Activated naive CD4-positive, alpha-beta T cell treated with anti-CD3 and anti-CD28 coated beads, Interleukin-2, amount 50 U/mL, for 16 hours (primary cell): ENCODE measurements around the gene BAIAP2.

Experiments used
- DNase-seq: peaks from one replicate; pipeline ENCODE4 v3.0.0-alpha.2; 2020

BAIAP2 gene

DNA sequence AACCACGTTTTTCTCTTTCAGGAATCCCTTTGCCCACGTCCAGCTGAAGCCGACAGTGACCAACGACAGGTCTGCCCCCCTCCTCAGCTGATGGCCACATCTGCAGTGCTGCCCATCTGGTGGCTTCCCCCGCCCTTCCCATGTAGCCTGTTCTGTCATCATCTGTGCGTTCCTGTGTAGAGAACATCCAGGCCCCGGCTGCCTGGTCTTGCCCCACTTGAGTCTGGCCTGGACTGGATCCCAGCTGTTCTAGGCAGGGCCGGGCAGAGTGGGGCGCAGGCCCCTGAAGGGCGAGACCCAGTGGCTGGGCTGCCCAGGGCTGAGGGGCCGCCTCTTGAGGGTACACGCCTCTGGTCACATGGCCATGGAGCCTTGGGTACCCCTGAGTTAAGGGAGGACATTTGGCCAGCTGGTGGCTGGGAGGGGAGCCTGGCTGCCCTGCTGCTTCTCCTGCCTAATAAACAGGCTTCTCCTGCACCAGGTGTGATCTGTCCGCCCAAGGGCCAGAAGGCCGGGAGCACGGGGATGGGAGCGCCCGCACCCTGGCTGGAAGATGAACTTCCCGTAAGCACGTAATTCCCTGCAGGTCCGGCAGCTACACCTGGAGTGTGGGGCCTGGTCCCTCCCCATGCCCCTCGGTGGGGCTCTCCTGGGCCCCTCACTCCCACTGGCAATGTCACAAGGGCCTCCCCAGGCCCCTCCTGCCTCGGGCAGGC, 81.0 kb downstream of the BAIAP2 start:
- no peak for DNase-seq

DNA sequence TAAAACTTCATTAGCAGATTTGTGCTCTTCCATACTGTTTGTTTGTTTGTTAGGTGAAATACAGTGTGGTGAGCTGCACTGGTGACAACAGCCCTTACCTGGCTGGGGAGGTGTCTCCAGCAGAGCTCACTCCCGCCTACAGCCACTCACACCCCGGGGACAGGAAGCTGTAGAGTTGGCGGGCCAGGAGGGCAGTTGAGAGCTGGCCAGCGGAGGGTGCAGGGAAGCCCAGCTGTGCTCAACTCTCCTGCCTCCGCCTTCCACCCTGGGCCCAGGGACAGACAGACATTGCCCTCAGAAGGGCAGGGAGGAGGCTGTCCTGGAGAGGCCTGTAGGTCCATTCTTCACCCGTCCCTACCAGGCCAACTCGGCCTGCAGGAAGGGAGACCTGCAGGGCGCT, 81.8 kb downstream of the BAIAP2 start:
- no peak for DNase-seq

DNA sequence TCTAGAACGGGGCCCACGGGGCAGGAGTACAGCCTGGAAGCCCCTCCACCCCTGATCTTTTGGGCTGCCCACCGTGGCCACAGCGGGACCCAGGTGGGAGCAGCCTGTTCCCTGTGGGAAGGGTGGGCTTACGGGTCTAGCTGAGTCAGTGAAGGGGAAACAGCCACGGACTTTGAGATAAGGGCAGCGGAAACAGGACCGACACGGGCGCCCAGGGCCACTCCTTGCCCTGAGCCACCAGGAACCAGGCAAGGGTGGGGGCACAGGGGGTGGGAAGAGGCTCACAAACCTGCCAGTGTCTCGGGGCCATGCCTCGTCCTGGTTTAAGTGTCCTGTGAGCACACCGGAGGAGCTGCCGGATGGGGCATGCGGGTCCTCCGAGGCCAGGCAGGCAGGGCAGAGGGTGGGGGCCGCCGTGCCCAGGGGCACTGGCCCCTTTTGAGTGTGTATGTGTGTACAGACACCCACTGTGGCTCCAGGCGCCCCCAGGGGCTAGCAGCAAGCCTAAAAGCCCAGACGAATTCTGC, 82.8 kb downstream of the BAIAP2 start:
- no peak for DNase-seq

DNA sequence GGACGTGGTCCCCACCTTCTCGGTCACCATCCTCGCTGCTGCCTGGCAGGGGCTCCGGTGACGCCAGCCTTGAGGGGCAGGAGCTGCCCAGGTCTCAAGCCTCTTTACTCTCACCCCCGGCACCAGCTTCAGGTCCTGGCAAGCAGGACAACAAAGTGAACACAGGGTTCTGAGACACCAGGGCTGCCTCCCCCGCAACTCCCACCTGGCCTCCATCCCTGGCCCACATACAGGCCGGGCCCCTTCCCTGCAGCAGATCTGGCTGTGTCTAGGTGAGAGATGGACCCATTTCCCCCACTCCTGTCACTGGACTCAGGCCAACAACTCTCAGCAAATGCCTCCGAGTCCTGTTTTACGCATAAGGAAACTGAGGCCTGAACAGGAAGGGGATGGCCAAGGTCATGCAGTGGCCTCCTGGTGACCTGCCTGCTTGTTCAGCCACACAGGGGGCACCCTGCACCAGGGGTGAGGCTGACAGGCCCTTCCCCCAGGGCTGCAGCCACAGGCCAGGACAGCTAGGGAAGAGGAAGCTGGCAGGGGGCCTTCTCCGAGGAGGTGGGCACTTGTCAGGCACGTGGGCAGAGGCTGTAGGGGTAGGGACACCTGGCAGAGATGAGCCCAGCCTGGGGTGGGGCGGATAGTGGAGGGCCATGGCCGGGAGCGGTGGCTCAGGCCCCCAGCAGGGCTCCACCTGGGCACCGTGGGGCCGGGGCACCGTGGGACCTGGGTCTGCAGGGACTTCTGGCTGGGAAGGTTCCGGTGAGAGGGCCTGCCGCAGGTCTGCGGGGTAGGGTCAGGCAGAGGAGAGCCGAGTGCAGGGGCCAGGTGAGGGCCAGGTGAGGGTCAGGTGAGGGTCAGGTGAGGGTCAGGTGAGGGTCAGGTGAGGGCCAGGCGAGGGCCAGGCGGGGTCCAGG, 83.6 kb downstream of the BAIAP2 start:
- DNase-seq, result no peak

DNA sequence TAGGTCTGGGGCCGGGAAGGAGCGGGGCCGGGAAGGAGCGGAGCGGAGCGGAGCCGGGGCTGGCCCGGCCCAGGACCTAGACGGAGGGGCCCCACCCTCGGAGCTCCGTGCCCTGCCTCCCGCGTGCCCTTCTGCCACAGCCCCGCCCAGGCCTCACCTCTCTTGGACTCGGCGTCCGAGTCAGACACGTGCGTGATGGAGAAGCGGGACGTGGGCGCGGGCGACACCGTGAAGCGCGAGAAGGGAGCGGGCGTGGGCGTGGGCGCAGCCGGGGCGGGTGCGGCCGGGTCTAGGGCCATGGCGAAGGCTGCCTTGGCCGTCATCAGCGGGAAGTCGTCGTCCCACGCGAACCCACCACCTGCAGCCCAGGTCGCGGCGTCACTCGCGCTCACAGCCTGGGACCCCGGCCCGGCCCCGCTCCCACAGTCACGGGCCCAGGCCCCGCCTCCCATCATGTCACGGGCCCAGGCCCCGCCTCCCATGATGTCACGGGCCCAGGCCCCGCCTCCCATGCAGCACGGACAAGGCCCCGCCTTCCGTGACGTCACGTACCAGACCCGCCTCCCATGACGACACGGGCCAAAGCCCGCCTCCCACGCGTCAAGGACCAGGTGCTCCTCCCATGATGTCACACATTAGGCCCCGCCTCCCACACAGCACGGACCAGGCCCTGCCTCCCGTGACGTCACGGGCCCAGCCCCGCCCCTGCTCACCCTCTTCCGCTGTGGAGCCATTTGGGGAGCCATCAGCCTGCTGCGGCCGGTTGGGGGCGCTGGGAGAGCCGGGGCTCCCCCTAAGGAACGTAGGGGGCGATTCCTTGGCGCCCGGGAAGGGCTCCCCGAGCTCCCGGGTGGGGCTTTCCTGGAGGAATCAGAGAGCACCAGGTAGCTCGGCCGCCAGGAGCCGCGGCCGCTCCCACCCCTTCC, 84.5 kb downstream of the BAIAP2 start:
- DNase-seq, result peak; percentile 83

DNA sequence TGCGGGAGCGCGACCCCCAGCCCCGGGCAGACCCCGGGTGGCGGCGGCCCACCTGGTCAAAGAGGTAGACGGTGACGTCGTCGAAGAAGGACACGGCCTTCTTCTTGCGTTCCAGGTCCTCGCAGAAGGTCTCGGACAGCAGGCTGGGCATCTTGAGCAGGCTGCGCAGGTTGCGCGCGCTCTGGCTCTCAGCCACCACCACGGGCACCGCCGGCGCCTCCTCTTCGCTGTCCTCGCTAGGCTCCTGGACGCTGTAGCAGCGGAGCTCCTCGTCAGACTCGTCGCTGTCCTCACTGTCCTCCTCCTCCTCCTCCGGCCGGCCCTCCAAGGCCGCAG, 85.2 kb downstream of the BAIAP2 start:
- no peak for DNase-seq

DNA sequence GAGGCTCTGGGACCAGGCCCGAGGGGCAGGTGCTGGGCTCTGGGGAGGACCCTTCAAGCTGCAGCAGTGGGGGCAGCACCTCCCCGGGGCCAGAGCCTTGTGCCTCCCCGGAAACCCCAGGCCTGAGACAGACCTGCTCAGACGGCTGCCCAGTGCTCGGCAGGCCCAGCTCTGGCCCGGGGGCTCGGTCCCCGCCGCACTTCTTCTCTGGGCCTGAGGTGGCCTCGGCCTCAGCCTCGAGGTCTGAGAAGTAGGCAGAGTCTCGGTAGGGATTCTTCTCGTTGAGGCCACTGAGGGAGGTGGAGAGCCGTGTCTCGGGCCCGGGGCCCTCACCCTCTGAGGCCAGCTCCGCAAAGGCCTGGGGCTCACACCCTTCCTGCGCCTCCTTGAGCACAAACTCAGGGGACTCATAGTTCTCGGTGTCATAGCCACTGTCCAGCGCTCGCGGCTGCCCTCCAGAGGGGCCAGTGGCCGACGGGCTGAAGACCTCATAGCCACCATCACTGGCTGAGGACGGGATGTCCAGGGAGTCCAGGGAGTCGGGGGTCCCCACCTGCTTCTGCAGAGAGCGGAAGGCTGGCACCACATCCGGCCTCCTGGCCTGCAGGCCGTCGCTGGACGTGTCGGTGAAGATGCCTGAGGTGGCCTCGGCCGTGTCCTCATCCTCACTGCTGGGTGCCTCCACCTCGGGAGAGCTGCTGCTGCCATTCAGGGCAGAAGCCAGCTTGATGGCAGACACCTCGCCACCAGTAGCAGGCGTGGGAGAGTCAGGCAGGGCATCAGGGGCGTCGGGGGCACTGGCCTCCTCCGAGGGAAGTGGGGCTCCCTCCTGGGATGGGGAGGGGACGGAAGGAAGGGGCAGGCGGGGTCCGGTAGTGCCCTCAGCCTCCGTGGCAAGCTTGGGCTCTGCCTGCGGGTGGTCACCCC, 86.0 kb downstream of the BAIAP2 start:
- no peak for DNase-seq

DNA sequence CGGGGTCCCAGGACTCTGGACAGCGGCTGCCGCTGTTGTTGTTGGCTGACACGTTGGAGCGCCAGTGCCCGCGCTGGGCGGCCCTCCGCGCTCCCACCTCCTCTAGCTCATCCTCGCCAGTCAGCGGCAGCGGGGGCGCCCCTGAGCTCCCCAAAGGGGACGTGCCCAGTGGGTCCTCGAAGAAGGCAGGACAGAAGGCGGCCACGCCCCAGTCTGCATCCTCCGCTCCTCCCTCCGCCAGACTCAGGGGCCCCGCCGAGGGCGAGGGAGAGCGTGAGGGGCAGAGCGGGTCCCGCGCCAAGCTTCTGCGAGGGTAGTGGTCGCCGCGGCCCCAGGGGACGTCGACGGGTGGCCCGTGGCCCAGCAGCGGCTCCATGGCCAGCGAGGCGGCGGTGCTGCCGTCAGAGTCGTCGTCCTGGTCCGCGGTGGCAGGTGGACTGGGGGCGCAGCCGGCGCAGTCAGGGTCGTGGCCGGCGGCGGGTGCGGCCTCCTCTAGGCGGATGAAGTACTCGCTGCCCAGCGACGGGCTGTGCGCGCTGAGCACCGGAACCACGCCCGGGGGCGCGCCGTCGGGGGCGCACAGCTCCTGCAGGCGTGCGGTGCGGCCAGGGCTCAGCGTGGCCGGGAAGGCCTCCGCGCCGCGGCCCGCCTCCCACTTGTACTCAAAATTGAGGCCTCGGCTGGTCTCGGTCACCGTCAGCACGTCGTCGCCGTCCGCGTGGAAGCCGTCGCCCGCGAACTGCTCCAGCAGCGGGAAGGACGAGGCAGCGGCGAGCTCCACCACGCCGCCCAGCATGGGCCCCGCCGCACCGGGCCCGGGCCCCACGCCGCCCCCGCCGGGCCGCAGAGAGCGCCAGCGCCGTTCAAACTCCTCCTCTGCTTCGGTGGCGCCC, 87.1 kb downstream of the BAIAP2 start:
- no peak for DNase-seq

DNA sequence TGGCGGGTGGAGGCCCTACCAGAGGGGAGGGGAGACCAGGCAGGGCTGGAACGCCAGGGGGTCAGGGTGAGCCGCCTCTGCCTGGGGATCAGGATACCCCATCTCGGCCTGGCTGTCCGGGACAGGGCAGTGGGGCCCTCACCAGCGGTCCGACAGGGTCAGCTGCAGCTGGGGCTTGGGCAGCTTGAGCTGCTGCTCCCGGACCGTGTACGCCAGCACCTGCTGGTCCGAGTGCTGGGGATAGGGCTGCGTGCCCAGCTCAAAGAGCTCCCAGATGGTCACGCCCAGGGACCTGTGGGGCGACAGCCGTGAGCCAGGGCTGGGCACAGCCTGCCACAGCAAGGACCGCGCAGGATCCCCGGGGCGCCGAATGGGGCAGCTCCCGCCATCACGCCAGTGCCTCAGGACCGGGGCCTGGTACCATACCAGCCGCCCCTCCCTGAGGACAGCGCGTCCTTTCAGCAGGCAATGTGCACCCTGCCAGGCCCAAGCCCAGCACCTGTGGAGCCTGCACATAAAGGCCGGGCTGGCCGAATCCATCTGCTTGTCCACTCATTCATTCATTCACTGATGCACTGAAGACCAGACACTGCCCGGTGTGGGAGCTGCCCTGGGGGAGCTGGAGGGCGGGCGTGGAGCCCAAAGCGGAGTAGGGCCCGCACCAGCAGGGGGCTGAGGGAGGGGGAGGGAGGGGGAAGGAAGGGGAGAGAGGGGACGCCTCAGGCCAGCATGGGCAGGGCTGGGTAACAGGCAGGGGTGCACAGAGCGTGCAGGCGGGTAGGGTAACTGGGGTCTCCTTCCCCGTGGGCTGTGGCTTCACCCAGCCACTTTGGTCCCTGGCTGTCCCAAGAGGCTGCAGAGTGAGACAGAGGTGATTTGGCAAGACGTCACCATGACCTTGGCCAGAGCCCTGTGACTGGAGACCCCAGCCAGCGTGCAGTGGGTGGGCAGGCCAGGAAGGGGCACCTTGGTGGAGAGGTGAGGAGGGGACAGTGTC, 88.4 kb downstream of the BAIAP2 start:
- no peak for DNase-seq

DNA sequence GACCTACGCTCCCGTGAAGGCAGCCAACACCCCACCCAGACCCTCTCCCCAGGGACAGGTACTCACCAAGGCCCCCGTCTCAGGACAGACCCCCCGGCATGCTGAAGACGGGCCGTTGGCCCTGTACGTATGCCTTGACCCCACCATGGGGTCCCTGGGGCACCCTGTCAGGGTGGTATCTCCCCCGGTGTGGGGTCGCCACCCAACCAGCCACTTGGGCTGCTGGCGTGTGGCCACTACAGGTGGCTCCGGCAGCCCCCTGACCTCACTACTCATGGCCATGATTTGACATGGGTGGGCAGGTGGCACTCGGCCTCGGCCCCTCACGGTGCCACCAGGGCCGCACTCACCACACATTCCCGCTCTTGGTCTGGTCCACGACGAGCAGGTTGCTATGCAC, 89.4 kb downstream of the BAIAP2 start:
- DNase-seq, result no peak

DNA sequence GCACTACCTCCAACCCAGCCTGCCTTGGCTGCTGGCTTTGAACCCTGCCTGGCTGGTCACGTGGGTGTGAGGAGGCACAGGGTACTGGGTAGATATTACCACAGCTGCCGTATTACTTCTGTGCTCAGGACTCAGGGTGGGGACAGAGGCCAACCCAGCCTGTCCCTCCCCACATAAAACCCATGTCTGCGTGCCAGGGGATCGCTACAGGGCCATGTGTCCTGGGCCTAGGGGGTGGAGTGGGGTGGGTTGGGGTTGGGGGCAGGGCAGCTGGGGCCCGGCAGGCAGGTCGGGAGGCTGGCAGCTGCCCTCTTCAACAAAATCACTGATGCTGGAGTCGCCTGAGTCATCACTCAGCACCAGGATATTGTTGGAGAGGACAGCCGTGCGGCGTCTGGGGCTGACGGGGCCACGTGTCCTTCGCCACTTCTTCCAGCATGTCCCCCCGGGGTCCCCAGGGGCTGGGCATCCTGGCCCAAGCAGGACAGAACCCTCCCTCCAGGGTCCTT, 90.7 kb downstream of the BAIAP2 start:
- no peak for DNase-seq

DNA sequence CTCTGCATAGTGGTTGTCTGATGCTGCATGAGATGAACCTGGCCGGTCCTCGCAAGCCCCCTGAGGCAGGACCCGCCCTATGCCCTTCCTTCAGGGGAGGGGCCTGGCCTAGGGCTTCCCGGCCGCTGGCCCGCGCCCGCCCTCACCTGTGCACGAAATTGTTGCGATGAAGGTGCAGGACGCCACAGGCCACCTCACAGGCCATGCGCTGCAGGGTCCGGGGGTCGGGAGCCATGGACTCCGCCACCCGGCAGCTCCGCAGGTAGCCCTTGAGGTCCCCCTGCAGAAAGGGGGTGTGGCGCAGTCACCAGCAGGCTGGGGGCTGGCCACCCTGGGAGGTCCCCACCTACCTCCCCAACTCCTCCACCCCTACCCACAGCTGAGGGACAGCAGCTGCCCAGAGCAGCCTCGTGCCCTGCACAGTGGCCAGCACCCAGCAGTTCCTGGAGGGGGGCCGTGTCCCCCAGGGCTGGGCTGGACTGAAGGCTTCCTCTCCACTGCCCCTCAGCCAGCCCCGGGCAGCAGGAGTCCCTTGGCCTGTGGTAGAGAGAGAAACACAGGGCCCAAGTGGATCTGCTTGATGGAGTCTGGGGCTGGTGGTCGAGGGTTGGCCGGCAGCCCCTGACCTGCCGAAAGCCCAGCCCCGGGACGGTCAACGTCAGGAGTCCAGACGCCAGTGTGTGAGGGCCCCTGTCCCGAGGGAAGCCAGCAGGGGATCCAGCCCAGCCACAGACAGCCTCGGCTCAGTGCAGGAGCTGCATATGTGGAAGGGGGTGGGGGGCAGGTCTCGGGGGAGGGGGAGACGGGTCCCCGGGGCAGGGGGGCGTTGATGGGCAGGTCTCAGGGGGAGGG, 91.6 kb downstream of the BAIAP2 start:
- DNase-seq, result no peak

DNA sequence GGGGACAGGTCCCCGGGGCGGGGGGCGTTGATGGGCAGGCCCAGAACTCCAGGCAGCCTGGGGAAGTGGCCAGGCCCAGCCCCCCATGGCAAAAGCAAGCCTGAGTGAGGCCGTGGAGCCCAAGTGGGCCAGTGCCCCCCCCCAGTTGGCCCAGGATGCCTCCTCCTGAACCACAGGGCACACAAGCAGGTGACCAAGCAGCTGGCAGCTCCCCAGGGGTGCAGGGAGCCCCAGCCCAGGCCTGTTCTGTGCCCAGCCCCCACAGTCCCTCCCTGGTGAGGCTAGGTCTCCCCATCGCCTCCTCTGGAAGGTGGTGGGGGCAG, 92.1 kb downstream of the BAIAP2 start:
- DNase-seq, result no peak

DNA sequence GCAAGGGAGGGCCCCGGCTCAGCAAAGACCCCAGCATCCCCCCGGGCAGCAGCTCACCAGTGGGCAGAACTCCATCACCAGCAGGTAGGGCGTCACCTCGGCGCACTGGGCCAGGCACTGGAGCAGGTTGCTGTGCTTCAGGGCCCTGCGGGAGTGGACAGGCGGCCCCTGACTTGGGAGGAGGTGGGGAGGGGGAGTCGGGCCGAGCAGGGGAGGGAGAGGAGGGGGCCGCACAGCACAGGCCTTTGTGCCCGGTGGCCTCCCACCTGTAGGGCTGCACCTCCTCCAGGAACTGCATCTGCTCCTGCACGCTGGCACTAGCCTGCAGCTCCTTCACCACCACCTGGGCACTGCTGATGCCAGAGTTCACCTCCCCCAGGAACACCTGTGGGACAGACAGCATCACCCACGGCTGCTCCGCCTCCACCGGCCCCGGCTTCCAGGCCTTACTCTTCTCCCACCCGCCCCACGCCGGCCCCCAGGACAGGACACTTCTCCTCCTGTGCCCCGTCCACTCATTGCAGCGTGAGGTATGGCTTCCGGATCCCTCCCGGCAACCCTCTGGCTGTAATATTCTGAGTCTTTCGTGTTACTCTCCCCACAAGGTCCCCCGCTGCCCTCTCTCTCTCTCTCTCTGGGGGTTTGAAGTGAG, 92.7 kb downstream of the BAIAP2 start:
- DNase-seq, result no peak

DNA sequence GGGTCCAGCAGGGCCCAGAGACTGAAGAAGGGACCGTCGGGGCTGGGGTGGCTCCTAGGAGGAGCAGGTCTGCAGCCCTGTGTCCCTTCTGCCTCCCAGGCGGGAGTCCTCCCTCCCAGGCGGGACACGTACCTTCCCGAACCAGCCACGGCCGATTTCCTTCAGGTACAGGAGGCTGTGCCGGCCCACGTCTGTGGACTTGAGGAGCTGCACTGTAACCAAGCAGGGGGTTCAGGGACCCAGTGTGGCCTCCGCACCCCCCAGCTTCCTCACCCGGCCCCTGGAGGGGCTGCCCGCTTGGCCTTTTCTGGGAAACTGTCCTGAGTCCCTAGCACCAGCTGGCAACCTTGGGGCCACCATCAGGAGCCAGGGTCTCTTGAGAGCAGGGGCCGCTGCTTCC, 93.4 kb downstream of the BAIAP2 start:
- no peak for DNase-seq

DNA sequence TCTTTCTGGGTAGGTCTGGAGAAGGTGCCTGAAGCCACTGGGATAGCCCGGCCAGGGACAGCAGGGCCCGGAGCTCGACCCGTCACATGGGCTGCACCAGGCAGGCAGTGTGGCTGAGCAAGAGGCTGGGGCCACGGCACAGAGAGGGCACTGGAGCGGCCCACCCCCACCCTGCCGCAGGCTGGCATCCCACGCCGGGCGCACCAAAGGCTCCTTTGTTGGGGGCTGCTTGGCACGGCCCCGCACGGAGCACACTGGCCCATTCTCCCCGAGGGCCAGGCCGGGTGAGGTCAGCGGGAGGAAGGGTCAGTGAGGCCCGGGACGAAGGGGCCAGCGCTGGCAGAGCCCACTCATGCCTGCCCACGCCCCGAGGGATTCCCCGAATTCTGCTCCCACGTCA, 93.8 kb downstream of the BAIAP2 start:
- no peak for DNase-seq

DNA sequence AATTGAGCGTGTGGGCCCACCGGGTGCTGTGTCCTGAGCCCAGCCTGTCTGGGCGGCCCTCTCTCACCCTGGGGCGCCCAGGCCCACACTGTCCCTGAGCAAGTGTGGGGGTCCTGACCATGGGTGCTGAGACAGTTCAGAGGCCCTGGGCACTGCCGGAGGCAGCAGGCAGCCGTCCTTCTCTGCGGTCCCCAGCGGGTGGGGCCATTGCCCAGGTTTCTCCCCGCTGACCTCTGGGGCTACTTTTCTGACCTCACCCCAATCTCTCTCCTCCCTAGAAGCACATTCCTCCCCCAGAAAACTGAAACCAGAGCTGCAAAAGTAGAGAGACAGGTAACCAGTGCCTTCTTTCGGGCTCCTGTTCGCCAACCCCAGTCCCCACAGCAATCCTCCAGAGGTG, 94.3 kb downstream of the BAIAP2 start:
- DNase-seq, result no peak
